ENCODE measurements around the gene MYO15A. TPM values are rescaled to one million over a fixed set of nuclear protein-coding genes. Genes with fewer than 3 reads are reported as not detected.

Gene MYO15A
- total RNA-seq, 1 donor from 2014 or later, result 6.1 TPM

DNA sequence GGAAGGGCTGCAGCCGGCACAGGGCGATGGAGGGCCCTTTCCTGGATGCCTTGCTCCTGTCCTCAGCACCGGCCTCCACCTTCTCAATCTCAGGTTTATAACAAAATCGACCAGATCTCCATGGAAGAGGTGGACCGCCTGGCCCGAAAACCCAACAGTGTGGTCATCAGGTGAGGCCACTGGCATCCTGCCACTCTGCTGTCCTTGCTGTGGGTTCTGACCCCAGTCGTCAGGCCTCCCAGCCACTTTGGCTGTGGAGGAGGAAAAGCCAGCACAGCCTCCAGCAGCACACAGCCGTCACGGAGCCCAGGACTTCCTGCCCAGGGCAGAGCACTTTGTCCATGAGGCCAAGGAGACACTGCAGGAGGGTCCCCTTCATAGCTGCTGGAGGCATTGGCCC lies 6.7 kb upstream of the MYO15A start:
- H3K27me3 ChIP-seq, result no peaks in the 10 kb centered on the region
- no peaks in the 10 kb centered on the region for H3K4me1 ChIP-seq
- H3K36me3 ChIP-seq, result peaks cover 0 to 68% of the 10 kb centered on the region in 2 donors
- no peaks in the 10 kb centered on the region for H3K9me3 ChIP-seq
- intact Hi-C loops (cut with DNase I), result no loop called here
- TF ChIP-seq POLR2AphosphoS5 (IDR thresholded peaks at IDR 0.05; ENCODE audit: insufficient read depth in 1 of 2, low read depth in 1 of 2), result no peak
- TF ChIP-seq, protein P1, sequence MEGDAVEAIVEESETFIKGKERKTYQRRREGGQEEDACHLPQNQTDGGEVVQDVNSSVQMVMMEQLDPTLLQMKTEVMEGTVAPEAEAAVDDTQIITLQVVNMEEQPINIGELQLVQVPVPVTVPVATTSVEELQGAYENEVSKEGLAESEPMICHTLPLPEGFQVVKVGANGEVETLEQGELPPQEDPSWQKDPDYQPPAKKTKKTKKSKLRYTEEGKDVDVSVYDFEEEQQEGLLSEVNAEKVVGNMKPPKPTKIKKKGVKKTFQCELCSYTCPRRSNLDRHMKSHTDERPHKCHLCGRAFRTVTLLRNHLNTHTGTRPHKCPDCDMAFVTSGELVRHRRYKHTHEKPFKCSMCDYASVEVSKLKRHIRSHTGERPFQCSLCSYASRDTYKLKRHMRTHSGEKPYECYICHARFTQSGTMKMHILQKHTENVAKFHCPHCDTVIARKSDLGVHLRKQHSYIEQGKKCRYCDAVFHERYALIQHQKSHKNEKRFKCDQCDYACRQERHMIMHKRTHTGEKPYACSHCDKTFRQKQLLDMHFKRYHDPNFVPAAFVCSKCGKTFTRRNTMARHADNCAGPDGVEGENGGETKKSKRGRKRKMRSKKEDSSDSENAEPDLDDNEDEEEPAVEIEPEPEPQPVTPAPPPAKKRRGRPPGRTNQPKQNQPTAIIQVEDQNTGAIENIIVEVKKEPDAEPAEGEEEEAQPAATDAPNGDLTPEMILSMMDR (IDR thresholded peaks at IDR 0.05), result no peak
- no peak for TF ChIP-seq POLR2A (IDR thresholded peaks at IDR 0.05)
- H3K27ac ChIP-seq, result no peak overlapping the region
- H3K4me3 ChIP-seq, result no peak overlapping the region
- no peak for DNase-seq (ENCODE audit: extremely low spot score in 2 of 2)

DNA sequence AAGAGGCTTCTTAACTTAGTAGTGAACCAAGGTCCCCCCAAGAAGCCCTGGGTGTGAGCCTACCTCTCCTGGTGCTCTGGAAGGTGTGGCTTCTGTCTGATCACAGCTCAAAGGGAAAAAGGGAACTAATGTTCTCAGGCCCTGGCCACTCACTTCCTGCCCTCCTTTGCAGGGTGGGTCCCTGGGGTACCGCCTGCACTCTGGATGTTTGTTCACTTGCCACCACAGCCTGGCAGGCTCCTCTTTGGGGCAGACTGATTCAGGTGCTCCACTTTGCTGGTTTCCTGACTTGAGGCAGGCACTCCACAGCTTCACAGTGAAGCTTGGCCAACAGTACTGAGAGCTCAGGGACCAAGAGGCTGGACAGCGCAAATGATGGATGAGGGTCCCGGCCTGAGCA lies 5.9 kb upstream of the MYO15A start:
- Histone ChIP-seq H3K36me3 (peaks cover 0 to 66% of the 10 kb centered on the region in 2 donors), H3K9me3 (no peaks in the 10 kb centered on the region), H3K4me3 (no peak overlapping the region), H3K27ac (no peak overlapping the region), H3K27me3 (no peaks in the 10 kb centered on the region), H3K4me1 (no peaks in the 10 kb centered on the region)
- TF ChIP-seq POLR2AphosphoS5 (IDR thresholded peaks at IDR 0.05; ENCODE audit: insufficient read depth in 1 of 2, low read depth in 1 of 2) (no peak), POLR2A (IDR thresholded peaks at IDR 0.05) (no peak)
- TF ChIP-seq, protein P1 (IDR thresholded peaks at IDR 0.05), result no peak
- DNase-seq (ENCODE audit: extremely low spot score in 2 of 2), result no peak
- intact Hi-C loops (cut with DNase I), result no loop called here

DNA sequence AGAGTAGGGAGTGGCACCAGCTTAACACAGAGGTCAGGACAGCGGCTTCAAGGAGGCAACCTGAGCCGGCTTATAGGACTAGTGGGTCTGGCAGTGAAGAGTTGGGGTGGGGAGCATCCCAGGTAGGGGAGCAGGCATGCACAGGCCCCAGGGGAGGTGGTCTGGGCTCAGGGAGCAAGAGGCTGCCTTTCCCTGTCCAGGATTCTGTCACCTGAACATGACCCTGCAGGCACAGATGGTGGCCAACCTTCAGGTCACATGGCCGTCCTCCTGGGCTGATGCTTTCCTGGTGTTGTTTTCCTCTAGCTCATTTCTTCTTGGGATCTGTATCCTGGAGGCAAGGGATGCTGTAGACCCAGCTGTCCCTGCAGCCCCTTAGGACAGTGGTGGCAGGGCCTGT lies 3.5 kb upstream of the MYO15A start:
- no peaks in the 10 kb centered on the region for H3K4me1 ChIP-seq
- peaks cover 0 to 42% of the 10 kb centered on the region in 2 donors for H3K36me3 ChIP-seq
- no peaks in the 10 kb centered on the region for H3K9me3 ChIP-seq
- intact Hi-C loops (cut with DNase I), result no loop called here
- no peaks in the 10 kb centered on the region for H3K27me3 ChIP-seq
- H3K4me3 ChIP-seq, result no peak overlapping the region
- no peak for DNase-seq (ENCODE audit: extremely low spot score in 2 of 2)
- no peak overlapping the region for H3K27ac ChIP-seq
- TF ChIP-seq, protein P1 (IDR thresholded peaks at IDR 0.05), result no peak
- TF ChIP-seq POLR2AphosphoS5 (IDR thresholded peaks at IDR 0.05; ENCODE audit: insufficient read depth in 1 of 2, low read depth in 1 of 2) (no peak), POLR2A (IDR thresholded peaks at IDR 0.05) (no peak)

DNA sequence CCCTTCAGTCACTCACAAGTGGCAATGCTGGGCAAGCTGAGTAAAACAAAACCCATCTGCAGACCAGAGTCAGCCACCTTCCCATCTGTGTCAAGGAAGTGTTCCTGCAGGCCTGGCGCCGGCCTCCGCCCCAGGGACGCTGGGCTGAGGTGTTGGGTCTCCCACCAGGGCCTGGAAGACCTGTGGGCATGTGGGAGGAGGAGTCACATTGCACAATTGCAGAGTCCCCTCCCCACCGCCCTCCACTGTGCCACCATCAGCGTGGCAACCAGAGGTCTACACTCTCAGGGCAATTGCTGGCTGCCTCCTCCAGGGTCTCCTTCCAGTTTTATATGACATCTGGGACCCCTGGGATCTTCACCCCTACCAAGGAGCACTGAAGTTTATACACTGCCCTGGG lies 3.0 kb upstream of the MYO15A start:
- H3K27me3 ChIP-seq, result no peaks in the 10 kb centered on the region
- no peak for TF ChIP-seq POLR2A (IDR thresholded peaks at IDR 0.05)
- TF ChIP-seq, protein P1 (IDR thresholded peaks at IDR 0.05), result no peak
- no peak for TF ChIP-seq POLR2AphosphoS5 (IDR thresholded peaks at IDR 0.05; ENCODE audit: insufficient read depth in 1 of 2, low read depth in 1 of 2)
- peaks cover 0 to 36% of the 10 kb centered on the region in 2 donors for H3K36me3 ChIP-seq
- H3K9me3 ChIP-seq, result no peaks in the 10 kb centered on the region
- H3K27ac ChIP-seq, result no peak overlapping the region
- H3K4me1 ChIP-seq, result no peaks in the 10 kb centered on the region
- DNase-seq (ENCODE audit: extremely low spot score in 2 of 2), result no peak
- intact Hi-C loops (cut with DNase I), result no loop called here
- no peak overlapping the region for H3K4me3 ChIP-seq

DNA sequence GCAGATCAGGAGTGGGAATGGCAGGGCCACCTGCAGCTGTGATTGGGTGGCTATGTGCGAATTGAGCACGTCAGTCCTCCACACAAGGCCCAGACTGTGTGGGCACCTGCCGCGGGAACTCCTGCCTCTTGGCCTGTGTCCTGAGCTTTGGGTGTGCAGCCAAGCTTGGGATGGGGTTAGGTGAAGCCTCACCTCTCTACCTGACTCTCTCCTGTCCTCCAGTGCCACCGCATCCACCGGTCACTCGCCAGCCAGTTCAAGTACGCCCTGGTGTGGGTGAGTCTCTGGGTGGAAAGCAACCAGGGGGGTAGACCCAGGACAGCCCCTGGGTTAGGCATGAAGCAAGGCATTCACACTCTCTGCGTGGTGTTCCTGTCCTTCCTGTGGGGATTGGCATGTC lies 2.3 kb upstream of the MYO15A start:
- DNase-seq (ENCODE audit: extremely low spot score in 2 of 2), result no peak
- no peaks in the 10 kb centered on the region for H3K27me3 ChIP-seq
- intact Hi-C loops (cut with DNase I), result no loop called here
- H3K9me3 ChIP-seq, result no peaks in the 10 kb centered on the region
- H3K27ac ChIP-seq, result no peak overlapping the region
- TF ChIP-seq POLR2A (IDR thresholded peaks at IDR 0.05), result no peak
- TF ChIP-seq POLR2AphosphoS5 (IDR thresholded peaks at IDR 0.05; ENCODE audit: insufficient read depth in 1 of 2, low read depth in 1 of 2), result no peak
- TF ChIP-seq, protein P1 (IDR thresholded peaks at IDR 0.05), result no peak
- no peak overlapping the region for H3K4me3 ChIP-seq
- peaks cover 0 to 31% of the 10 kb centered on the region in 2 donors for H3K36me3 ChIP-seq
- no peaks in the 10 kb centered on the region for H3K4me1 ChIP-seq
